Transverse colon (tissue), 4 donors: ENCODE data around the gene LYZL1. TPM values are rescaled to one million over a fixed set of nuclear protein-coding genes. Genes with fewer than 3 reads are reported as not detected.
"Not testable (repeated sequence)": the region's sequence is repeated elsewhere in the genome, so short reads cannot be mapped to it uniquely, and the experiment has no call there.

Experiments
- DNase-seq: peaks from one replicate; pipeline ENCODE4 v3.0.0-alpha.2; 2019
- H3K27ac ChIP-seq, 4 donors: fragments of 200-600 bp; sonication (generic); 2 replicates each; pipeline ENCODE4 v1.5.1; 2016 to 2018; ENCODE audit warnings: inconsistent platforms in 4 of 4
- H3K27me3 ChIP-seq: fragments of 200-600 bp; sonication (generic); 2 replicates; pipeline ENCODE4 v1.5.1; 2017; ENCODE audit warnings: inconsistent platforms
- H3K36me3 ChIP-seq, 4 donors: fragments of 200-600 bp; sonication (generic); 2 replicates each; pipeline ENCODE4 v1.5.1; 2017 to 2019; ENCODE audit warnings: inconsistent platforms in 4 of 4
- H3K4me1 ChIP-seq, 4 donors: fragments of 200-600 bp; sonication (generic); 2 replicates each; pipeline ENCODE4 v1.5.1; 2017 to 2020; ENCODE audit warnings: inconsistent platforms in 4 of 4
- H3K4me3 ChIP-seq, 4 donors: fragments of 200-600 bp; sonication (generic); 1 replicate in 1 of 4; 2 replicates in 3 of 4; pipeline versions ENCODE4 v1.5.1 to v1.6.1; 2017 to 2019; ENCODE audit warnings: inconsistent platforms in 4 of 4
- H3K9me3 ChIP-seq, 2 donors: fragments of 200-600 bp; sonication (generic); 2 replicates each; pipeline ENCODE4 v1.5.1; 2017 to 2019; ENCODE audit warnings: inconsistent platforms in 2 of 2
- EP300 ChIP-seq: sonication (generic); formaldehyde crosslinking; IDR thresholded peaks from one replicate; pipeline ENCODE4 v1.6.1; 2017; ENCODE audit warnings: antibody characterized with exemption, low read depth
- POLR2A ChIP-seq: fragments of 450-650 bp; IDR thresholded peaks from one replicate; pipeline ENCODE4 v1.6.1; 2016; ENCODE audit warnings: antibody characterized with exemption, mild to moderate bottlenecking, moderate library complexity
- POLR2AphosphoS5 ChIP-seq, 3 donors: sonication (generic); formaldehyde crosslinking; IDR thresholded peaks; one replicate each; pipeline ENCODE4 v1.6.1; 2016; ENCODE audit warnings: antibody characterized with exemption in 3 of 3
- WGBS, 2 donors: methylation state at CpG; one replicate each; pipeline ENCODE4 v1.1.5; 2018; ENCODE audit warnings: low coverage in 1 of 2; 5-methylcytosine and 5-hydroxymethylcytosine counted together
- in situ Hi-C, 4 donors: fragments of 200-750 bp; cut with MboI; loops; one replicate each; pipeline versions ENCODE4 v1.15.0 to v1.15.1; 2017; ENCODE audit warnings: low sequenced_read_pairs in 3 of 4, low pct_ligation_motif_present in 1 of 4, low pct_unique_long_range_greater_than_20kb in 1 of 4
- intact Hi-C: fragments of 100-400 bp; cut with DNase I; formaldehyde crosslinking; loops from one replicate; pipeline ENCODE4 v1.15.1; 2023; ENCODE audit warnings: low total_unique reads
- total RNA-seq, 4 donors: library from RNA; depleted of rRNA; stranded (reverse); fragments of >200 nt; gene quantifications; one replicate each; pipeline ENCODE4 v1.1.0, GENCODE V29; 2016
- TF ChIP-seq, protein P1 (sequence below), 5 experiments: fragments of 200-600 bp in 3 of 5; fragments of 450-650 bp in 2 of 5; sonication (generic) in 3 of 5; IDR thresholded peaks; 1 replicate in 2 of 5; 2 replicates in 3 of 5; pipeline ENCODE4 v1.5.1; 2016 to 2017; ENCODE audit warnings: antibody characterized with exemption in 5 of 5, inconsistent platforms in 3 of 5, mild to moderate bottlenecking in 2 of 5, moderate library complexity in 1 of 5

The LYZL1 gene
- total RNA-seq, 4 donors from 2014 or later: not detected

DNA sequence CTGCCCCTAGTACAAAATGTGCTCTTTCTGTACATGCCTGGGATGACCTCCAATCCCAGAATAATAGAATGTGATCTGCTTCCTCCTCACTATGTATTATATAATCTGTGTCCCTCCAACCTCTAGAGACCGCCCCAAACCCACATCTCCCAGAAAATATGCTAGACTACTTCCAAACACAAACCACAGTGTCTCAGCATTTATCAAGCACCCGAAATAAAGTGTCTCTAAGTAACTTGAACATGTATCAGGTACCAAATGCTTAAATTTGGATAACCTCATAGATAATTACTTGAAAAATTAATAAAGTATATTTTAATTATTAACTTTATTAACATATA lies 16.1 kb downstream of the LYZL1 start:
- TF ChIP-seq POLR2A (no peak), EP300 (no peak), POLR2AphosphoS5 (IDR thresholded peaks at IDR 0.05) (no peak)
- TF ChIP-seq, protein P1, sequence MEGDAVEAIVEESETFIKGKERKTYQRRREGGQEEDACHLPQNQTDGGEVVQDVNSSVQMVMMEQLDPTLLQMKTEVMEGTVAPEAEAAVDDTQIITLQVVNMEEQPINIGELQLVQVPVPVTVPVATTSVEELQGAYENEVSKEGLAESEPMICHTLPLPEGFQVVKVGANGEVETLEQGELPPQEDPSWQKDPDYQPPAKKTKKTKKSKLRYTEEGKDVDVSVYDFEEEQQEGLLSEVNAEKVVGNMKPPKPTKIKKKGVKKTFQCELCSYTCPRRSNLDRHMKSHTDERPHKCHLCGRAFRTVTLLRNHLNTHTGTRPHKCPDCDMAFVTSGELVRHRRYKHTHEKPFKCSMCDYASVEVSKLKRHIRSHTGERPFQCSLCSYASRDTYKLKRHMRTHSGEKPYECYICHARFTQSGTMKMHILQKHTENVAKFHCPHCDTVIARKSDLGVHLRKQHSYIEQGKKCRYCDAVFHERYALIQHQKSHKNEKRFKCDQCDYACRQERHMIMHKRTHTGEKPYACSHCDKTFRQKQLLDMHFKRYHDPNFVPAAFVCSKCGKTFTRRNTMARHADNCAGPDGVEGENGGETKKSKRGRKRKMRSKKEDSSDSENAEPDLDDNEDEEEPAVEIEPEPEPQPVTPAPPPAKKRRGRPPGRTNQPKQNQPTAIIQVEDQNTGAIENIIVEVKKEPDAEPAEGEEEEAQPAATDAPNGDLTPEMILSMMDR (IDR thresholded peaks at IDR 0.05): no peak
- intact Hi-C loops (loop anchor here (5.0 kb wide), 1 partner anchor 643 kb away; no protein-coding TSS in a partner anchor), in situ Hi-C loops (loop anchor here (10.0 to 25.0 kb wide), 2 partner anchors 640 to 668 kb away; no protein-coding TSS in a partner anchor)
- H3K4me1 ChIP-seq: no peaks in the 10 kb centered on the region
- DNase-seq: no peak
- peaks cover 11 to 13% of the 10 kb centered on the region in 2 donors for H3K9me3 ChIP-seq
- WGBS, 2 donors: 59 to 61% methylated on average over 2 of the region's 2 CpGs
- no peaks in the 10 kb centered on the region for H3K27me3 ChIP-seq
- no peak overlapping the region for H3K4me3 ChIP-seq
- H3K36me3 ChIP-seq: no peaks in the 10 kb centered on the region
- H3K27ac ChIP-seq: no peak overlapping the region

DNA sequence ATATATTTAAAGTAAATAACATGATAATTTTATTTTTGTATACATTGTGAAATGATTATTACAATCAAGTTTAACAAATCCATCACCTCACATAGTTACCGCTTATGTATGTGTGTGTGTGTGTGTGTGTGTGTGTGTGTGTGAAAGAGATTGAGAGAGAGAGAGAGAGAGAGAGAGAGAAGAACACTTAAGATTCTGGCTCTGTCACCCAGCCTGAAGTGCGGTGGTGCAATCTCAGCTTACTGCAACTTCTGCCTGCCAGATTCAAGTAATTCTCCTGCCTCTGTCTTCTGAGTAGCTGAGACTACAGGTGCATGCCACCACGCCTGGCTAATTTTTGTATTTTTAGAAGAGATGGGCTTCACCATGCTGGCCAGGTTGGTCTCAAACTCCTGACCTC lies 17.8 kb downstream of the LYZL1 start:
- in situ Hi-C loops (loop anchor here (10.0 to 25.0 kb wide), 2 partner anchors 642 to 669 kb away; no protein-coding TSS in a partner anchor), intact Hi-C loops (loop anchor here (5.0 kb wide), 1 partner anchor 644 kb away; no protein-coding TSS in a partner anchor)
- DNase-seq: no peak
- no peak for TF ChIP-seq POLR2A
- TF ChIP-seq EP300: no peak
- TF ChIP-seq POLR2AphosphoS5 (IDR thresholded peaks at IDR 0.05): no peak
- TF ChIP-seq, protein P1 (IDR thresholded peaks at IDR 0.05): no peak
- no peaks in the 10 kb centered on the region for H3K4me1 ChIP-seq
- H3K27ac ChIP-seq: no peak overlapping the region
- H3K4me3 ChIP-seq: no peak overlapping the region
- no peaks in the 10 kb centered on the region for H3K36me3 ChIP-seq
- H3K9me3 ChIP-seq: peaks cover 3% of the 10 kb centered on the region in 2 donors
- 68 to 75% methylated on average over 1 to 3 of the region's 3 CpGs for WGBS, 2 donors
- no peaks in the 10 kb centered on the region for H3K27me3 ChIP-seq

DNA sequence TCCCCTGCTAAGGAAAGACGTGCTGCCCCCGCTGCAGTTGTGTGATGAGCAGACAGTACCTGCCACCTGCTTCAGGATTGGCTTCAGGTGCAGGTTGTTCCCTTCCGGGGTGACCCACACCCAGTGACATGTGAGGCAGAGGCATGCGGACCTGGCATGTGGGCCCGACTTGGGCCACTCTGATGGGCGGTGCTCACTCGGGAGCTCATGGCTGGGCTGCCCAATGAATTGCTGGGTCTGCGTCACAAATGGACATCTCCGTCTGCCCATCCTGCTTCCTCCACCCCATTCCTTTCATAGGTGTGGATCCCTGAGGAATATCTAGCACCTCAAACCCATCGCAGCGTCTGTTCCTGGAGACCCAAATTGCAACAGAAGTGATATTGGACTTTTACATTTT lies 19.3 kb downstream of the LYZL1 start:
- DNase-seq, H3K4me3 ChIP-seq, H3K36me3 ChIP-seq, H3K27ac ChIP-seq, H3K4me1 ChIP-seq, H3K9me3 ChIP-seq, H3K27me3 ChIP-seq: not testable (repeated sequence)
- intact Hi-C loops: loop anchor here (5.0 kb wide), 1 partner anchor 646 kb away; no protein-coding TSS in a partner anchor
- in situ Hi-C loops: loop anchor here (10.0 to 25.0 kb wide), 2 partner anchors 643 to 671 kb away; no protein-coding TSS in a partner anchor
- WGBS, 2 donors: 76% methylated on average over 11 of the region's 11 CpGs; no CpG with 5 or more reads in 1 of the 2 donors

DNA sequence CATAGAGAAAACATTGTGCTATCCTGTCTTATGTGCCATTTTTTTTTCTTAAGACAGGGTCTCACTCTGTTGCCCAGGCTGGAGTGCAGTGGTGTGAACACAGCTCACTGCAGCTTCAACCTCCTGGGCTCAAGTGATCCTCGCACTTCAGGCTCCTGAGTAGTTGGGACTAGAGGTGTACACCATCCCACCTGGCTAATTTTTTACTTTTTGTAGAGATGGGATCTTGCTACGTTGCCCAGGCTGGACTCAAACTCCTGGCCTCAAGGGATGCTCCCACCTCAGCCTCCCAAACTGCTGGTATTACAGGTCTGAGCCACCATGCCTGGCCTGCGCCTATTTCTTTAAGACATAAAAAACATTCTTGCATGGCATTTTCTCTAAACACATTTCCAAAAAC lies 20.6 kb downstream of the LYZL1 start:
- intact Hi-C loops (loop anchor here (5.0 kb wide), 1 partner anchor 647 kb away; no protein-coding TSS in a partner anchor), in situ Hi-C loops (loop anchor here (10.0 to 25.0 kb wide), 2 partner anchors 645 to 672 kb away; no protein-coding TSS in a partner anchor)
- no peaks in the 10 kb centered on the region for H3K36me3 ChIP-seq
- no peak overlapping the region for H3K4me3 ChIP-seq
- H3K27me3 ChIP-seq: no peaks in the 10 kb centered on the region
- TF ChIP-seq POLR2AphosphoS5 (IDR thresholded peaks at IDR 0.05) (no peak), EP300 (no peak), POLR2A (no peak)
- TF ChIP-seq, protein P1 (IDR thresholded peaks at IDR 0.05): no peak
- 64 to 100% methylated on average over 2 to 3 of the region's 3 CpGs for WGBS, 2 donors
- no peak overlapping the region for H3K27ac ChIP-seq
- no peaks in the 10 kb centered on the region for H3K4me1 ChIP-seq
- no peaks in the 10 kb centered on the region for H3K9me3 ChIP-seq
- no peak for DNase-seq

DNA sequence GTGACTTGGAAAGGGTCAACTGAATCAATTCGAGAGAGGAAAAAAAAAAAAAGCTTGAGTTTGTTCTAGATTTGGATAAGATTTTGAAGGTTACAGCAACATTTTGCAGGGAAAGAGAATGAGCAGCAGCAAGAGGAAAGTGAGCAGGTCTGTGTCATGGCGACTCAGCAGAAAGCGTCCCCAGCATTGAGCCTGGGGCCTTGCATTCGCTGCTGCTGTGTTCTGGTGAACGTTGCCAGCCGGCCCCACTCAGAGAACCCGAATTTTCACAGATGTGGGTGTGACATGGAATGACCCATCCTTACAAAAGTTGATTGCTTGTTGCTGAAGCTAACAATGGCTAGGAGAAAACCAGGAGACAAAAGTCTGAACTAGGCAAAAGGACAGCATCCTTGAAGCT lies 21.6 kb downstream of the LYZL1 start:
- DNase-seq, H3K4me3 ChIP-seq, H3K27me3 ChIP-seq, H3K9me3 ChIP-seq, H3K36me3 ChIP-seq, H3K27ac ChIP-seq, H3K4me1 ChIP-seq, intact Hi-C loops: not testable (repeated sequence)
- in situ Hi-C loops: loop anchor here in 1 of 4 donors (25.0 kb wide), 1 partner anchor 673 kb away; no protein-coding TSS in a partner anchor
- WGBS, 2 donors: 50 to 69% methylated on average over 1 to 7 of the region's 7 CpGs
